GM21360 (cell line): ENCODE measurements around the gene MTA2.
A peak's percentile ranks its signal among the peaks of the same experiment; 100 is the strongest.
"Not testable (repeated sequence)": the region's sequence is repeated elsewhere in the genome, so short reads cannot be mapped to it uniquely, and the experiment has no call there.

ENCODE experiments used
- ATAC-seq: cut with Tn5 transposase; IDR thresholded peaks from one replicate; pipeline ENCODE4 v1.9.1; 2021; ENCODE audit warnings: mild to moderate bottlenecking, moderate library complexity; ENCODE audit not compliant: unreplicated experiment

The MTA2 gene

DNA sequence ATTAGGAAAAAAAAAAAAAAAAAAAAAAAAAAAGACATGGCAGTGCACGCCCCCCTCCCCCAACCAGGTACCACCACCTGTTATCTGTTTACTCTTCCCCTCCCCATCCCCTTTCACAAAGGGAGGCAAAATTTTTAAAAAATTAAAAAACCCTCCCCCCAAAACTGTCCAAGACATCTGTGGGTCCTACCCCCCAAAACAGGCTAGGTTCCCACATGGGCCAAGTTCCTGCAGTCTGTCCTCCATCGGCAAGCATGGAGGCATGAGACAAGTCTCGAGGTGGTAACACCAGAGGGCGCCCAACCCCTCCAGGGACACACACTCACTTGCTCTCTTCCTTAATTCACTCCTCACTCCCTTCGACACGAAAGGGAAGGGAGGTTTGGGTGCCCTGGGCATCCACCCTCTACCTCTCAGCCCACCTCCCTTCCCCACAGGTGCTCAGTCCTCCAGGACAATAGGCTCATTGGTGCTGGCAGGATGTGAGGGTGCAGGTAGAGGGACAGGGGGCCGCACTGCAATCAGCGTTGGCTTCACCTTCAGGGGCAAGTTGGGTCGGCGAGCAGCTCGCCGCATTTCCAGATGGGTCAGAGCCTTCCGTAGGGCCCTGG is 8.1 kb downstream of the MTA2 start:
- no peak for ATAC-seq

DNA sequence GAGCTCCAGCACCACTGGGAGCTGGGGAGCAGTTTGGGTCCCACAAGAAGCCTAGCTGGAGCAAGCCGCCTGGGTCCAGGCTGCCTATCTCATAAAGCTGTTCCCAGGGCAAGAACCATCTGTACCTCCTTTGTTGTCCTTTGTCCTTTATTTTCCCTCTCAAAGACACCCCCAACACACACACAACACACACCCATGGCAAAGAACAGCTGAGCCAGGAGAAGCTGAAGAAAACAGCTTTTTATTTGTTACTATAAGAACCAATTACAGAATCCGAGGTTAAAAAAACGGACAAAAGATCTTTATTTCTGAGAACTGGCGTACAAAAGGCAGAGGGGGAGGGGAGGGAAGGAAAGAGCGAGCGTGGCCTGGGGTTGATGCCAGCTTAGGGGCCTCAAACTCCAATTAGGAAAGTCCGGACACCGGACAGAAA is 8.7 kb downstream of the MTA2 start:
- no peak for ATAC-seq

- no peak for ATAC-seq
Measured at GRCh38 chr11:62592146-62592815, 9.4 kb downstream of the MTA2 start.

DNA sequence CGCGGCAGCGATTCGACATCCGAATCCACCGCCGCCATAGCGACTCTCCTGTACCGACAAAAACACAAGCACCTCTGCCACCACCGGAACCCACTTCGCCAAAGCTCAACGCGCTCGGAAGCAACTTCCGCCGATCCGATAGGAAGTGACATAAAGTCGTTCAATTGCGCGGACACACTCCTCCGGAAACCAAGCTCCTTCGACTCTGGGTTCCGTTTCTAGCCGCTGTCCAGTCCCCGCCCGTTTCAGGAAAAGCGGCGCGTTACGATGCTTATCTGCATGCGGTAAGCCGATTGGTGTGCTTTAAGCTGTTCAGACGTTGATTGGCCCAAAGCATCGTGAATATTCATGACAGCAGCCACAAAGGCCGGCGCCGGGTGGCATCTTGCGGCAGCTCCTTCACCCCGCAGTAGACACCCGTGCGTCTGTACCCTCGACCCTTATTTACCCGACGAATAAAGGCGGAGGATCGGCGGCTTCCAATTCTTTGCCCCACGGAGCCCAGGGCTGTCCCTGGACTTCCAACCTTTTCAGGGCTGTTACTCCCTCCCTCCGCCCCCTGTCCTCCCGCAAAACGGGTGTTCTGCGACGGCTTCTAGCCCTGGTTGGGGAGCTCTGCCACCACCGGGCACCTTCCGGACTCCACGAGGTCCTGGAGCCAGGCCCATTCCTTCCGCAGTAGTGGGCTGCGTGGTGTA is 10.1 kb downstream of the MTA2 start, which contains the start of gene TUT1:
Gene TUT1 (minus strand): TSS at position 76 of the 698 bp plus-strand sequence. CDS start 38 bp downstream, at position 38.
- peak; percentile 82 for ATAC-seq

GRCh38 chr11:62588966-62589637 is 12.6 kb downstream of the MTA2 start:
- no peak for ATAC-seq

GRCh38 chr11:62585356-62585755 is 16.3 kb downstream of the MTA2 start:
- not testable (repeated sequence) for ATAC-seq

DNA sequence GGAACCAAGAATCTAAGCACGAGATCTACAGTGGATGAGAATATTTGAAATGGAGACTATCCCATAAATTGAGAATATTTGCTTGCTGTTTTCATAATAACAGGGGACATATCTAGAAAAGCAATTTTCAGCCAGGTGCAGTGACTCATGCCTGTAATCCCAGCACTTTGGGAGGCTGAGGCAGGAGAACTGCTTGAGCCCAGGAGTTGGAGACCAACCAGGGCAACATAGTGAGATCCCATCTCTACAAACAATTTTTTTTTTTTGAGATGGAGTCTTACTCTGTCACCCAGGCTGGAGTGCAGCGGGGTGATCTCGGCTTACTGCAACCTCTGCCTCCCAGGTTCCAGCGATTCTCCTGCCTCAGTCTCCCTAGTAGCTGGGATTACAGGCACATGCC is 19.9 kb downstream of the MTA2 start:
- ATAC-seq, result not testable (repeated sequence)

DNA sequence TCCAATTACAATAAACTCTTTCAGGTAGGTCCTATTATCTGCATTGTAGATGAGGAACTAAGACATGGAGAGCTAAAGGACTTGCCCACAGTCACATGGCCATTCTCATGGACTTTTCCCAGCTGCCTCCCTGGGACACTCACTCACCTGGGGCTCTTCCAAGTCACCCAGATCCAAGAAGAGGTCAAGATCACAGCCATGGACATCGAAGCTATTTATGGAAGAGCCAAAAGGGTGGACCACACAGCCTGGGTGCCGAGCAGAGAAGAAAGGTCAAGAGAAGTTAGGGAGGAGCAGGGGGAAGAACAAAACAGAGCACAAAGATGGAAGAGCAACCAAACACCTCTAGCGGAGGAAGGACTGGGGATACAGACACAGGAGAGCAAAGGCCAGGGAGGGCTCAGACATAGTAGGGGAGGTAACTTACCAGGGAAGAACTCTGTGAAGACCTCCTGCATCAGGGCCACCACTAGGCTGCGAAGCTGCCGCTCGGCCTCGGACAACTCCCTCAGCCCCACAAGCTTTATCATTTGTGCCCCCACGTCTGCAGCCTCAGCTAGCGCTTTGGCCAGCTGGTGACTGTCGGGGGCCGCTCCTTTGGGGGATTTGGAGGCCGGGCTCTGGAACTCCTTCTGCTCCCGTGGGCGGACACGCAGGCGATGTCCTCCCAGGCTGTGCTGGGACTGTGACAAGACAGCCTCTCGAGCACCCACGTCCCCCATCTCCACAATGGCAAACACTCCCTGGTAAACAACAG is 20.5 kb downstream of the MTA2 start:
- ATAC-seq, result no peak

DNA sequence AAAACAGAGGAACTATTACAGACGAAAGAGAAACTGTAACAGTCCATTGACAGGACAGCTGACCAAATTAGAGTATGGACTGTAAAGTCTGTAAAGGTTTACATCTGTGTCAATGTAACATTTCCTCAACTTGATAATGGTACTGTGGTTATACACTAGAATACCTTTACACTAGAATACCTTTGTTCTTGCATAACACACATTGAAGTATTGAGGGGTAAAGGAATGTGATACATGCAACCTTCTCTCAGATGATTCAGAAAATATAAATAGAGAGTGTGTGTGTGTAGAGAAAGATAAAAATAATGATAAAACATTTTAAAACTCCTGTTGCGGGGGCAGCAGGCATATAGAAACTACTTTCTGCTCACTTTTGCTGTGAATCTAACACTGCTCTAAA is 22.4 kb downstream of the MTA2 start:
- ATAC-seq, result no peak

- ATAC-seq, result no peak
Measured at GRCh38 chr11:62578541-62578940, 23.1 kb downstream of the MTA2 start.

- no peak for ATAC-seq
Measured at GRCh38 chr11:62577046-62577714, 24.5 kb downstream of the MTA2 start.

GRCh38 chr11:62575837-62576236 is 25.8 kb downstream of the MTA2 start:
- ATAC-seq, result no peak

- no peak for ATAC-seq
Measured at GRCh38 chr11:62575156-62575555, 26.5 kb downstream of the MTA2 start.

GRCh38 chr11:62574363-62575071 is 27.1 kb downstream of the MTA2 start:
- ATAC-seq, result peak; percentile 5

- ATAC-seq, result peak; percentile 78
Measured at GRCh38 chr11:62573592-62574362, 27.9 kb downstream of the MTA2 start, which contains the start of gene EEF1G. Gene EEF1G, minus strand, starts transcription at chr11:62573891. Its CDS starts 49 bp downstream, at chr11:62573842.

- ATAC-seq, result no peak
Measured at GRCh38 chr11:62573006-62573591, 28.6 kb downstream of the MTA2 start.

DNA sequence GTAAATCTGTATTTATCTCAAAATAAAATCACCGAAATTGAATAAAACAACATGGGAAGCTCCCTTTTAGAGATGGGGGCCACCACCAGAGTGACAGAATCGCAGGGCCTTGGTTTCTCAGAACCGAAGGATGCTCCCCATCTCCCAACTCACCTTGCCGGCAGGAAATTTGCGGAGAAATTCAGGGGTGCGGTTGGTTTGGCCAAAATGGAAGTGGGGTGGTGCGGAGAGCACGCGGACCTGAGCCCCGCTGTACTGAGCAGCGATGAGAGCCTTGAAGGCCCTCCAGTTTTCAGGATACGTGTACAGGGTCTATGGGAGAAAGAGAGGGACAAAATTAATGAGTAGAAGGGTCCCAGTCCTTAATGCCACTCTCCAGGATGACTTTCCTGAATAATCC is 29.2 kb downstream of the MTA2 start:
- ATAC-seq, result no peak

DNA sequence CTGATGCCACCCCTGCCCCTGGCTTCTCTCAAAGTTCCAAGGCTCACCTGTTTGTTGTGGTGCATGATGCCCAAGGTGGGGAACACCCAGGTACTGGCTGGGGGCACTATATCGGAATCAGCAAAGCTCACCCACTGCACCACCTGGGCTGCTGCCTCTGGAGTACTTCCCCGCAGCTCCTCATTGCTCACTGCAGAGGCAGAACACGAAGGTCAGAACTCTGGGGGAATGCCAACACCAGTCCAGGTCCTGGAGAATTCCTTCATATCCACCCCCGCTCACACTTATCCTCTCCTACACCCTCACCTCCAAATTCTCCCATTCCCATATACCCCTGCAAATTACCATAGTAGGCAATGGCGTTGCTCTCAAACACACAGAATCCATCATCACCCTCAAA is 30.2 kb downstream of the MTA2 start:
- ATAC-seq, result not testable (repeated sequence)
